HUES6 (cell line): ENCODE data around the gene MAL.

Source experiments
- H3K27ac ChIP-seq: 2 replicates; pipeline ENCODE4 v1.7.0; 2013; ENCODE audit warnings: low read depth, mild to moderate bottlenecking, low read length, inconsistent platforms
- H3K27me3 ChIP-seq: 2 replicates; pipeline ENCODE4 v1.6.1; 2013; ENCODE audit warnings: low read length; ENCODE audit not compliant: control insufficient read depth, insufficient read depth
- H3K36me3 ChIP-seq: 2 replicates; pipeline ENCODE4 v1.6.1; 2013; ENCODE audit warnings: low read length; ENCODE audit not compliant: control insufficient read depth, insufficient read depth
- H3K4me1 ChIP-seq: 2 replicates; pipeline ENCODE4 v1.6.1; 2013; ENCODE audit warnings: low read length; ENCODE audit not compliant: control insufficient read depth, insufficient read depth
- H3K4me3 ChIP-seq: 2 replicates; pipeline ENCODE4 v1.5.1; 2013; ENCODE audit warnings: low read depth, low read length
- H3K9ac ChIP-seq: one replicate; pipeline ENCODE4 v1.6.1; 2013; ENCODE audit warnings: mild to moderate bottlenecking, low read length
- H3K9me3 ChIP-seq: 2 replicates; pipeline ENCODE4 v1.6.1; 2013; ENCODE audit warnings: low read depth, low read length; ENCODE audit not compliant: control insufficient read depth, insufficient read depth

MAL gene

DNA sequence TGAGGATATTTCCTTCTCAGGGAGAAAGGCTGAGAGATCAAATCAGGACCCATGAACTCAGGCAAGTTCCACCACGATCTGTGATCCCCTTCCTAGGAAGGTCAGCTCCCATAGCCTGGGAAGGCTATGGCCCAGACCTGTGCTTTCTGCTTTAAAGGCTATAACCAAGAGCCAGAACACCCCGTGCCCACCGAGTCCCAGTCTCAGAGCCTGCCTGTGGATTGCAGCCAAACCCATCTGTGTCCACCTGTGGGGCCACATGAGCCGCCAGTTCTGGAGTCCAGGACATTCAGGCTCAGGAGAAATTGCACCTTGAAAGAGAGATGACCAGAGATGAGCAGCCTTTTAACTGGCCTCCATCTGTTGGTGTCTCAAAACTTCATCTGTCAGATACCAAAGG is 46.9 kb downstream of the MAL start:
- Histone ChIP-seq H3K4me1 (peaks cover 3% of the 10 kb centered on the region; the same call in 1 of the 2 replicates), H3K4me3 (no peak overlapping the region), H3K27me3 (peaks cover 2% of the 10 kb centered on the region; the same call in 1 of the 2 replicates), H3K27ac (no peak overlapping the region), H3K9ac (no peak overlapping the region), H3K36me3 (no peaks in the 10 kb centered on the region), H3K9me3 (no peaks in the 10 kb centered on the region)

GRCh38 chr2:95073856-95074662 is 48.6 kb downstream of the MAL start:
- Histone ChIP-seq H3K9me3 (no peaks in the 10 kb centered on the region), H3K27me3 (peaks cover 3% of the 10 kb centered on the region; the same call in 1 of the 2 replicates), H3K9ac (no peak overlapping the region), H3K4me3 (no peak overlapping the region), H3K36me3 (no peaks in the 10 kb centered on the region), H3K4me1 (peaks cover 17% of the 10 kb centered on the region), H3K27ac (no peak overlapping the region)

- Histone ChIP-seq H3K9ac (no peak overlapping the region), H3K27ac (no peak overlapping the region)
Measured at GRCh38 chr2:95074663-95075439, 49.3 kb downstream of the MAL start.

DNA sequence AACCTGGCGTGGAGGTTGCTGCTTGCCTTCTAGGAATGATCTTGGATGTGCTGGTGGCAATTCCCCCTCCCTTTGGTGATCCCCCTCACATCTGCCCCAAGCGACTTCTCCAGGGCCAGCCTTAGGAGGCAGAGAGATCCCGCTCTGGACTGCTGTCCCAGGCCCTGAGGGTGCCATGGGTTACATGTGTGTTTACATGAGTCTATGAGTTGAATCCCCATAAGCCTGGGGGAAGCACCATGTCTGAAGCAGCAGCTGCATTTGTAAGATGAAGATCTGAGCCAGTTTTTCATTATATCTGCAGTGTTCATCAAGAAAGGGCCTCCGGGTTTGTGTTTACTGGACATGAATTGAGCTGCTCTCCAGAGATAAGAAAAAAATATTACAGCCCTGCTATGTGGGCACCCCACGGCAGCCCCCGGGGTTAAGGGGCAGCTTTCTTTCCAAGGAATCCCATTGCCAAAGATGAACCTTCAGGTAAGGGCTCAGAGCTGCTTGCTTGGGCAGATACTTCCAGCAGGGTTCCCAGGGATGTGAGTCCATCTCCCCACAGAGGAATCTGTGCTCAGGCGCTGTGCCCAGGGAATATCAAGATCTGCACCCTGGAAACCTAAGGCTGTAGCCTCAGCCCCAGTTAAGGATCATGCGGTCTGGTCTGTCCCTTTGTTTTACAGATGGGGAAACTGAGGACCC is 50.1 kb downstream of the MAL start:
- H3K36me3 ChIP-seq: no peaks in the 10 kb centered on the region
- no peak overlapping the region for H3K27ac ChIP-seq
- H3K9ac ChIP-seq: no peak overlapping the region
- no peak overlapping the region for H3K4me3 ChIP-seq
- H3K9me3 ChIP-seq: no peaks in the 10 kb centered on the region
- peaks cover 3% of the 10 kb centered on the region; the same call in 1 of the 2 replicates for H3K27me3 ChIP-seq
- peaks cover 20% of the 10 kb centered on the region for H3K4me1 ChIP-seq

More at GRCh38 chr2:95074663-95075439, 49.3 kb downstream of the MAL start:
- Histone ChIP-seq H3K4me3 (no peak overlapping the region), H3K36me3 (no peaks in the 10 kb centered on the region), H3K27me3 (peaks cover 3% of the 10 kb centered on the region; the same call in 1 of the 2 replicates), H3K4me1 (peaks cover 20% of the 10 kb centered on the region), H3K9me3 (no peaks in the 10 kb centered on the region)

GRCh38 chr2:95076705-95077529 is 51.4 kb downstream of the MAL start:
- Histone ChIP-seq H3K9me3 (0 out of 2 replicates have a peak, but pooled peaks cover 2% of the 10 kb centered on the region), H3K4me1 (peaks cover 20% of the 10 kb centered on the region), H3K9ac (peak overlapping the region; percentile 38), H3K27me3 (peaks cover 3% of the 10 kb centered on the region; the same call in 1 of the 2 replicates), H3K36me3 (no peaks in the 10 kb centered on the region), H3K27ac (no peak overlapping the region), H3K4me3 (peak overlapping the region; percentile 67)

- Histone ChIP-seq H3K9me3 (0 out of 2 replicates have a peak, but pooled peaks cover 2% of the 10 kb centered on the region), H3K4me1 (peaks cover 20% of the 10 kb centered on the region), H3K4me3 (peak overlapping the region; percentile 67; the same call in 1 of the 2 replicates), H3K9ac (no peak overlapping the region), H3K36me3 (no peaks in the 10 kb centered on the region), H3K27me3 (peaks cover 3% of the 10 kb centered on the region; the same call in 1 of the 2 replicates), H3K27ac (no peak overlapping the region)
Measured at GRCh38 chr2:95077530-95077825, 52.0 kb downstream of the MAL start.

- peaks cover 20% of the 10 kb centered on the region for H3K4me1 ChIP-seq
- H3K27me3 ChIP-seq: peaks cover 3% of the 10 kb centered on the region; the same call in 1 of the 2 replicates
- no peaks in the 10 kb centered on the region for H3K36me3 ChIP-seq
- no peak overlapping the region for H3K4me3 ChIP-seq
- 0 out of 2 replicates have a peak, but pooled peaks cover 2% of the 10 kb centered on the region for H3K9me3 ChIP-seq
- H3K9ac ChIP-seq: no peak overlapping the region
- no peak overlapping the region for H3K27ac ChIP-seq
Measured at GRCh38 chr2:95077861-95078603, 52.5 kb downstream of the MAL start.

DNA sequence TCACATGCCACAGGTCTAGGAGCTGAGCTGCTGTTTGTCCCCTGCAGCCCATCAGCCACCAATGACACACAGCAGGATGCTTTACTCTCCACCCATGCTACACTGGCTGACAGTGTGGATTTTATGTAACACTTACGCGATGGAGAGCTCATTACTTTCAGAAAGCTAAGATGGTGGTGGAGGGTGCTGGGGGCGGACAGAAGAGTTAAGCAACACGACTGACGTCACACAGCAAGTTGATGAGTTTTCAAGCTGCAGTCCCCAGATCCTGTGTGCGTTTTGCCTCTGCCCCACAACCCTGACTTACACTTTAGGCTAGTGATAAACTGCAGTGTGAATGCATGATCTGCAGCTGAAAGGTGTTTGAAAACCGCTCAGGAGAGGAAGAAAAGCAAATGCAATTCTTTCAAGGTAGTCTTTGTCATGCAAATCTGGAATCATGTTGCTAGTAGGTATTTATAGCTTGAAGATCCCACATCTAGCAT is 53.7 kb downstream of the MAL start:
- Histone ChIP-seq H3K27me3 (peaks cover 3% of the 10 kb centered on the region; the same call in 1 of the 2 replicates), H3K4me3 (peak overlapping the region; percentile 28), H3K4me1 (peaks cover 20% of the 10 kb centered on the region), H3K9me3 (peaks cover 2% of the 10 kb centered on the region; the same call in 1 of the 2 replicates), H3K9ac (no peak overlapping the region), H3K27ac (no peak overlapping the region), H3K36me3 (no peaks in the 10 kb centered on the region; the same call in 1 of the 2 replicates)

DNA sequence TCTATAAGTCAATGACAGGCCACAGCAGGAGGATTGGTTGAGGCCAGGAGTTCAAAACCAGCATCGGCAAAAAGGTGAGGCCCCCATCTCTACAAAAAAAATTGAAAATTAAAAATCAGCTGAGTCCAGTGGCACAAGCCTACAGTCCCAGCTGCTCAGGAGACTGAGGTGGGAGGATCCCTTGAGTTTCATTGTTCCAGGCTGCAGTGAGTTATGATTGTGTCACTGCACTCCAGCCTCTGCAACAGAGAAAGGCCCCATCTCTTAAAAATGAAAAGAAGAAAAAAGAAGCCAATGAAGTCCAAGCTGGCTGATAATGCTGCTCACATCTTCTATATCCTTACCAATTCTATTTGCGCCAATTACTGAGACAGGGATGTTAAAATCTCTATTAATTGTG is 57.0 kb downstream of the MAL start:
- H3K36me3 ChIP-seq: peaks cover 26% of the 10 kb centered on the region
- H3K27ac ChIP-seq: no peak overlapping the region

More for the DNA sequence above, 57.0 kb downstream of the MAL start:
- no peak overlapping the region for H3K4me3 ChIP-seq
- no peak overlapping the region for H3K9ac ChIP-seq
- H3K4me1 ChIP-seq: peaks cover 17% of the 10 kb centered on the region
- peaks cover 2% of the 10 kb centered on the region; the same call in 1 of the 2 replicates for H3K9me3 ChIP-seq
- no peaks in the 10 kb centered on the region for H3K27me3 ChIP-seq
